GM19328 (cell line): Measurements from ENCODE around the gene IL17RE.
A peak's percentile ranks its signal among the peaks of the same experiment; 100 is the strongest.
"Not testable (repeated sequence)": the region's sequence is repeated elsewhere in the genome, so short reads cannot be mapped to it uniquely, and the experiment has no call there.

Experiments
- ATAC-seq: cut with Tn5 transposase; IDR thresholded peaks from one replicate; pipeline ENCODE4 v1.9.1; 2021; ENCODE audit warnings: mild to moderate bottlenecking, moderate library complexity; ENCODE audit not compliant: unreplicated experiment

The IL17RE gene

DNA sequence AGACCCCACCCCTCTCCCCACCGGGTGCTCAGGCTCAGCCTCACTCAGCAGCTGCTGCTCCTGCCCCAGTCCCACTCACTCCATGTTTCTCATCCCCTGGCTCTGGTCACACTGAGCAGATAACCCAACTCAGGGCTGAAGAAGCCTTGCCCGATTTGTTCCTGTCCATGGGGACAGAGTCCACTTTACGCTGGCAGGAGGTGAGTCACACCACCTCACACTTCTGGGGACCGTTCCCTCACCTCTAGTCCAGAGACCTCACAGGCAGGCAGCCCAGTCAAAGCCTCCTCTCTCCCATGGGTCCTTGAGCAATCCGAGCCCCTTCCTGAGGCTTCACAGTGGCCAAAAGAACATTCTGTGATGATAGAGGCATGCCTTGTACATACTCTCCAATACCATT, 23.9 kb upstream of the IL17RE start:
- no peak for ATAC-seq

DNA sequence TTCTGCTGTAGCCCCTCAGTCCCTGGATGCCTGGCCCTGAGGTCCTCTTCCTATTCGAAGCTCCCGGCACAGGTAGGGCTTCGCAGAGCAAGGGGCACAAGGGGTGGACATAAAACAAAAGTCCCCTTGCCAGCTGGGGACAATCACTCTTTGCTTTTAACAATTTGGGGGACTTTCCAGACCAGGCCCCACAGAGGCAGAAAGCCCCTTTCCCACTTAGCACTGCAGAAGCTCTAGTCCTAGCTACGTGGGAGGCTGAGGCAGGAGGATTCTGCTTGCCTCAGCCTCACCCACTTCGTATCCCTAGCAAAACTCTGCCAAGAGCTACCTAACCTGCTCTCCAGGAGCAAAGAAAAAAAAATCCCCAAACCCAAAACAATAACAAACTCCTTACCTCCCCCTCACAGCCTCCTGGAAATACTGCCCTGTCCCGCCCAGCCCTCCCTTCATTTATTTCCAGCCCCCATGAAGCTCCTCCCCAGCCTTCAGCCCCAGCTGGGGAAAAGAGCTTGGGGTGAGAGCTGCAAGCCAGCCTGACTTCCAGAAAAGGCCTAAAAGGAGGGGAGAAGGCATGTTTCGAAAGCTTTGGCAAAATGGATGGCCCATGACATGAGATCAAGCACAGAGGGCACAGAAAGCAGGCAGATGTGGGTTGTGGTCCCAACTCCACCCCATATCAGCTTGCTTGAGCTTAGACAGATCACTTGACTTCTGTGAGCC, 22.7 kb upstream of the IL17RE start, which contains the start of gene CIDEC:
Gene CIDEC, minus strand, starts transcription at position 424 of the 720 bp plus-strand sequence. CDS start 1,767 bp downstream, outside the sequence.
- no peak for ATAC-seq

DNA sequence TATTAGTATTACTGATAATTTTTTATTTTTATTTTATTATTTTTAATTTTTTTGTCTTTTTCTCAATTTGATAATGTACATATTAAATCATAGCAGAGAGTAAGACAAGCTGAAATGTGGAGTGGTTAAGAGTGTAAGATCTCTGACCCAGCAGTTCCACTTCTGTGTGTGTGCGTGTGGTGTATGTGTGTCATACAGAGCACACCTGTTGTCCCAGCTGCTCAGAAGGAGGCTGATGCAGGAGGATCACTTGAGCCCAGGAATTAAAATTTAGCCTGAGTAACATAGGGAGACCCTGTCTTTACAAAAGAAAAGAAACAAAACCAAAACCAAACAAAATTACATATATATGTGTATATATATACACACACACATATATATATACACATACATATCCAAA, 21.2 kb upstream of the IL17RE start:
- no peak for ATAC-seq

DNA sequence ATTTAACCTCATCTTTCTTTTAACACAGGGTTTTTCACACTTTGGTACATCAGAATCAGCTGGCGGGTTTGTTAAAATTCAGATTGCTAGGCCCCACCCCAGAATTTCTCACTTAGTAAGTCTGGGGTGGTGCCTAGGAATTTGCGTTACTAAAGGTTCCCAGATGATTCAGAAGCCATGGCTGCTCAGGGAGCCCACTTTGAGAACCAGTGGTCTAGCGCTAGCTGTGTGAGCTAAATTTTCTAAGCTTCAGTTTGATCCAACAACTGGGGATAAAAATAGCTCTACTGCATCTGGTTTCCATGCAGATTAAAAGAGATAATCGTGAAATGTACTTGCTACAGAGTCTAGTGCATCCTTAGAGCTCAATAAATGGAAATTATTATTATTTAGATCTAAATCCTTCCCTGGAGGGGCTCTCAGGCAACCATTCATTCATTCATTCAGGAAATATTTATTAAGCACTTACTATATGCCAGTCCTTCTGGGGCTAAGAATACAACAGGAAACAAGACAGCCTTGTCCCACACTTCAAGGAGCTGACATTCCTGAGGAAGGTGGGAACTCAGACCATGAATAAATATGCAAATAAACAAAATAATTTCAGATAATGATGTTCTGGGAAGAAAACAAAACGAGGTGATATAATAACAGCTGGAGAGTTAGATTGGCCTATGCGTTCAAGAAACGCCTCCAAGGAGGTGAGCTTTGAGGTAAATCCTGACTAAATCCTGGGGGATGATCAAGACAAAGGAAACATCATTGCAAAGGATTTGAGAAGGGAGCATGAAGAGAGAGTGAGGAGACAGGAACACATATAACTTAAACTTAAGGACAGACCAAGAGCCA, 18.7 kb upstream of the IL17RE start:
- ATAC-seq, result no peak

DNA sequence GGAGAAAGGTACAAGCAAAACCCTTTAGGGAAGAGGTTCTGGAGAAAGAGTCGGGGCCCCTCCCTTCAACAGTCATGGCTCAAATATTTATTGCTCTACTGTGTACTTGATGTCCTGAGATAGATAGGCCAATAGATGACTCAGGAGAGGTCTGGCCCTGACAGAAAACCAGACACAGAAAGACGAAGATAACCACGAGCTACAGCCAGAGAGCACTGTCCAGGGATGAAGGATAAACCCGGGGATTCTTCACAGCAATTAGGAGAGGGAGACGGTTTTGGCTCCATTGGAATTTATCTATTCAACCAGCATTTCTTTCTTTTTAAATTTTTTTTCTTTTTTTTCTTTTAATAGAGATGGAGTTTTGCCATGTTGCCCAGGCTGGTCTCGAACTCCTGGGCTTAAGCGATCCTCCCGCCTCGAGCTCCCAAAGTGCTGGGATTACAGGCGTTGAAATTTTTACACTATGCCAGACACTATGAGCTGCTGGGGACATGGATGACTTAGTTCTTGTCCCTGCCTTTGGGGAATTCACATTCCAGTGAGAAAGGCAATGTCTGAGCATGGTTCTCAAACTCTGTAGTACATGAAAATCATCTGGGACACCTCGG, 18.0 kb upstream of the IL17RE start:
- no peak for ATAC-seq

DNA sequence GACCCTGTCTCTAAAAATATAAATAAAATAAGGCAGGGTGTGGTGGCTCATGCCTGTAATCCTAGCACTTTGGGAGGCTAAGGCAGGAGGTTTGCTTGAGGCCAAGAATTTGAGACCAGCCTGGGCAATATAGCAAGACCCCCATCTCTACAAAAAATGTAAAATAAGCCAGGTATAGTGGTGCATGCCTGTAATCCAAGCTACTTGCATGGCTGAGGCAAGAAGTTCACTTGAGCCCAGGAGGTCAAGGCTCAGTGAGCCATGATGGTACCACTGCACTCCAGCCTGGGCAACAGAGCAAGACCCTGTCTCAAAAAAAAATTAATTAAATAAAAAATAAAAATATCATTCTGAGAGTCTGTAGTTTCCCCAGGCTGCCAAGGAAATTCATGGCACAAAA, 16.3 kb upstream of the IL17RE start:
- ATAC-seq, result no peak

DNA sequence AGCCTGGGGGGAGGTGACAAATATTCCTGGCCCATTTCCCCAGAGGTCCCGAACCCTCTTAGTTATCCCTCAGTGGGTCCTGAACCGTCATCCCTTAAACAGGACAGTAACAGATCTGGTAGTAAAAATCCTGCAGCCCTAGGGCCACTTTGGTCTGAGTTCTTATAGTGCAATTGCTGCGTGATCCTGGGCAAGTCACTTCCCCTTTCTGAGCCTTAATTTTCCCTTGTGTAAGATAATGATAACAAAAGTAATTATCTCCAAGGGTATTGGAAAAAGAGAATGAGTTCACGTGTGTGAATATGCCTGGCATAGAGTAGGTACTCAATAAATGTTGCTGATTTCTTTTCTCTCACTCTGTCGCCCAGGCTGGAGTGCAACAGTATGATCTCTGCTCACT, 15.2 kb upstream of the IL17RE start:
- ATAC-seq, result no peak

DNA sequence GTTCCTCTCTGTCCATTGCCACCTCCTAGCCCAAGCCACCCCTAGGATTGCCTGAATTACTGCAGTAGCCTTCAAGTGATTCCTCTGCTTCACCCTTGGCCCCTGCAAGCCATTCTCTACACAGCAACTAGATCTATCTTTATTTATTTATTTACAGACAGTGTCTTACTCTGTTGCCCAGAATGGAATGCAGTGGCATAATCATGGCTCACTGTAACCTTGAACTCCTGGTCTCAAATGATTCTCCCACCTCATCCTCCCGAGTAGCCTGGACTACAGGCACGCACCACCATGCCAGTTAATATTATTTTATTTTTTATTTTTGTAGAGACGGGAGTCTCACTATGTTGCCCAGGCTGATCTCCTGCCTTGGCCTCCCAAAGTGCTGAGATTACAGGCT, 14.1 kb upstream of the IL17RE start:
- ATAC-seq, result no peak

DNA sequence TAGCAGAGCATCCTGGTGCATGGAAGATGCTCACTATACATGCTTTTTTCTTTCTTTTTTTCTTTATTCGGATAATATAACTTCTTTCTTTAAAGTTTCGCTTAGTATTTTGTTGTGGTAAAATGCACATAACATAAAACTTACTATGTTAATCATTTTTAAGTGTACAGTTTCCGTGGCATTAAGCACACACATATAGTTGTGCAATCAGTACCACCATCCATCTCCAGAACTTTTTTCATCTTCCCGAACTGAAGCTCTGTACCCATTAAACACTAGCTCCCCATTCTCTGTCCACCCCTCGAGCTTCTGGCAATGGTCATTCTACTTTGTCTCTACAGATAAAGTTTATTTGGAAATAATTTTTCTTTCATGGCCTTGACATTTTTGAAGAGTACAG, 13.2 kb upstream of the IL17RE start:
- no peak for ATAC-seq

DNA sequence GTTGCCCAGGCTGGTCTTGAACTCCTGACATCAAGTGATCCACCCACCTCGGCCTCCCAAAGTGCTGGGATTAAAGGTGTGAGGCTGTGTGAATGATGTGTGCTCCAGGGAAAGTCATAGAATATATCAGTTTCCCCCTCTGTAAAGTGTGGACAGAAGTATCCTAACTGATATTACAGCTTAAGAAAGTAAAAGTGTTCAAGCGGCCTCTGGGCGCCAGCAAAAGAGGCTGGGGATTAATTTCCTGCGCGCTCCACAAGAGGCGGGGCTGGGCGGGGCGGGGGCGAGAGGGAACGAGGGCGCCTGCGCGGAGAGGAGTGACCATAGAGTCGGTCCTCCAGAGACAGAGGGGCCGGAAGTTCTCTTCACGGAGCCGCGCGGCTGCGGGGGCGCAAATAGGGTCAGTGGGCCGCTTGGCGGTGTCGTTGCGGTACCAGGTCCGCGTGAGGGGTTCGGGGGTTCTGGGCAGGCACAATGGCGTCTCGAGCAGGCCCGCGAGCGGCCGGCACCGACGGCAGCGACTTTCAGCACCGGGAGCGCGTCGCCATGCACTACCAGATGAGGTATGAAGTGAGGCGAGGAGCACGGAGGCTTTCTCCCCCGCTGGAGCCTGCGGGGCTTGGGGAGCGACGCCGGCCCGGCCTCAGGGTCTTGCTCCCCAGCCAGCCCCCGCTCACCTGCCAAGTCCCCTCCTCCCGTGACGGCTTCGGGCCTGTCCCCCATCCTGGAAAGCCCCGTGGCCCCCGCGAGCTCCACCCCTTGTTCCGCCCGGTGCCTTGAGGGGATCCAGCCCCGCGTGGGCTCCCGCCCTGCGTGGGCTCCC, 12.2 kb upstream of the IL17RE start, which contains the start of gene JAGN1:
Gene JAGN1, plus strand, starts transcription at position 362 of the 823 bp plus-strand sequence. Its CDS starts 113 bp downstream, at position 475.
- ATAC-seq, result peak; percentile 75

DNA sequence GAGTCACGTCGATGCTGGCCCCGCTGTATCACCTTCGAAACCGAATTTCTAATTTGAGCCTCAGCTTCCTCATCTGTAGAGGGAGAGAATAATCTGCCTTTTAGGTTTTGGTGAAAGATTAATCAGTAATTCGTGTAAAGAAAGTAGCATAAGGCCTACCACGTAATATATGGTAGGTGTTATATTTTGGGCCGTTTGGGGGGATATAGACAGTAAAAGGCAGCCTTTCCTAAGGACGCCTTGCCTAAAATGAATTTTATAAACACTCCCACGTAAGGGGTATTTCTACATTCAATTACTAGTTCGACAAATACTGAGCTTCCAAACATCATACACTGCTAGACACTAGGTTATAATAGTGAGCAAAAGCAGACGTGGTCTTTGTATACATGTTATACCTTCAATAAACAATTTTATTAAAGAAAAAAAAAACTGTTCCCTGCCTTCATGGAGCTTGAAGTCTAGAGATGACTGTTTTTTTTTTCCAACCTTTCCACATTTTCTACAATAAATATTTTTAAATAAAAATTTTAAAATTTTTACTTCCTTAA, 11.5 kb upstream of the IL17RE start:
- no peak for ATAC-seq

DNA sequence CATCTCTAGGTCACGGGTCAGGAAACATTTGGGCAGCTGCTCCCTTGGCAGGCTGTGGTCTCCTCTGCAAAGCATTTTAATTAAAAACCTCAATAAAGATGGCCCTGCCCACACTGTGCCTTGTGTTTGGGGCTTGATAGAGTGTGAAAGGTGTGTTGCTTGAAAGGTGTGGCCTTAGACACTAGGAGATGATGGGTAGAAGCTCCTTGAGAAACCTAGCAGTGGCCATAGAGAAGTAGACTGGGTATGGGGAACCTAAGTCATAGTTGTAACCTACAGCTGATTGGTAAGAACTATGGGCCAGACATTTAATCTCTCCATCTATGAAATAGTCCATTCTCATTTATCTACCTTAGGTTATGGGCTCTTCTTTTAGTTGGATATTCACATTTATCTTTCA, 8.9 kb upstream of the IL17RE start:
- no peak for ATAC-seq

DNA sequence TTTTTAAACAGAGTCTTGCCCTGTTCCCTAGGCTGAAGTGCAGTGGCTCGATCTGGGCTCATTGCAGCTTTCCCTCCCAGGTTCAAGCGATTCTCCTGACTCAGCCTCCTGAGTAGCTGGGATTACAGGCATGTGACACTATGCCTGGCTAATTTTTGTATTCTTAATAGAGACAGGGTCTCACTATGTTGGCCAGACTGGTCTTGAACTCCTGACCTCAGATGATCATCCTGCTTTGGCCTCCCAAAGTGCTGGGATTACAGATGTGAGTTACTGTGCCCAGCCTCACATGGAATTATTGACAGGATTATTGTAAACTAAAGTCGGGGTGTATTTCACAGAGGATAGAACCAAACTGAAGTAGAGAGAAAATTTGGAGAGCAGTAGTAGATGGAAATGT, 6.9 kb upstream of the IL17RE start:
- not testable (repeated sequence) for ATAC-seq

DNA sequence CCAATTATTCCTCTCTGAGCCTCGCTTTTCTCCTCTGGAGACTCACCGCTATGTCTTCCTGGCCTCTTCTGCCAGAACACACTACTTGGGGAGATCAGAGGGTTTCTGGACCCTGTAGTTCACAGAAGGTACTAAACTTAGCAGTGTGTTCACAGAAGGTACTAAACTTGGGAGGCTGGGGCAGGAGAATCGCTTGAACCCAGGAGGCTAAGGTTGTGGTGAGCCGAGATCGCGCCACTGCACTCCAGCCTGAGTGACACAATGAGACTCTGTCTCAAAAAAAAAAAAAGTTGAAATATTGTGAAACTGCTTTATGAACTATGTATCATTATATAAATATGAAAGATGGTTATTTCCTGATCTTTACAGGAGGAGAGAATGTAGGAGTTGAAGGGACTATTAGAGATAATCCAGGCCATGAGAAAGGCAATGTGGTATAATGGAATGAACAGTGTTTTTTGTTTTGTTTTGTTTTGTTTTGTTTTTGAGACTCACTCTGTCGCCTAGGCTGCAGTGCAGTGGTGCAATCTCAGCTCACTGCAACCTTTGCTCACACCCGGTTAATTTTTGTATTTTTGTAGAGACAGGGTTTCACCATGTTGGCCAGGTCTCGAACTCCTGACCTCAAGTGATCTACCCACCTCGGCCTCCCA, 5.8 kb upstream of the IL17RE start:
- ATAC-seq, result not testable (repeated sequence)

DNA sequence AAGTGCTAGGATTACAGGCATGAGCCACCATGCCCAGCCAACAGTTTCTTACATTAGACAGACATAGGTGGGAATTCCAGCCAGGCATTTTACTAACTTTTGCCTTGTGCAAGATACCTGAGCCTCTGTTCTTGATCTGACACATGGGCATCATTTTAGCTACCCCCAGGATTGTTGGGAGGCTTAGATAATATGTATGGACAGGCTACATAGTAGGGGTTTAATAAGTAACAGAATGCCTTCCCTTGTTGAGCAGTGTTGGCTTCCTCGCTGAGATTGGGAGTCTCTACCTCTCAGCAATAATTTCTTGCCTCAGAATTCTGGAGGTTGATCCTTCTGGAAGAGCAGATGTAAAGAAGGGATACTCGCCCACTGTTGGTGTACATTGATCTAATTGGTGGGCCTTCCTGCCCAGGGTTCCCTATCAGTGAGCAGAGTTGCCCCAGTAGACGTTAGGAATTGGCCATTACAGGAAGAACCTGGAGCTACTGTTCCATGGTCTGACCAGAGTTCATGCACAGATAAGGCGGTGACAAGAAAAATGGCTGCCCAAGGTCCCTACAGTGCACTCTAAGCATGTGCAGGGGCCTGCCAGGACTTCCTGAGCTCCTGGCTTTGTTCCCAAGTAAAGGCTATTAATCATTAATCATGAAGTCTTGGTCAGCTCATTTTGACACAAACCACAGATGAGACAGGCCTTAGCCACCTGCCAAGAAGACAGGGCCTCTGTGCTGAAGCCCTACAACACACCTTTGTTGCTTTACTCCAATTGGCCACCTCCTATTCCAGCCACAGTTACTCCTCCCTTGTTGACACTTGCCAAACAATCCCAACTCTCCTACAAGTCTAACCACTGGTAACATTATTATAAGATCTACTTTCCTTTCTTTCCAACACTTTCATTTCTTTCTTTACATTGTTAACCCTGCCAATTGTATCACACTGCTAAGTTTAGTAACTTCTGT, 5.0 kb upstream of the IL17RE start:
- ATAC-seq, result no peak

DNA sequence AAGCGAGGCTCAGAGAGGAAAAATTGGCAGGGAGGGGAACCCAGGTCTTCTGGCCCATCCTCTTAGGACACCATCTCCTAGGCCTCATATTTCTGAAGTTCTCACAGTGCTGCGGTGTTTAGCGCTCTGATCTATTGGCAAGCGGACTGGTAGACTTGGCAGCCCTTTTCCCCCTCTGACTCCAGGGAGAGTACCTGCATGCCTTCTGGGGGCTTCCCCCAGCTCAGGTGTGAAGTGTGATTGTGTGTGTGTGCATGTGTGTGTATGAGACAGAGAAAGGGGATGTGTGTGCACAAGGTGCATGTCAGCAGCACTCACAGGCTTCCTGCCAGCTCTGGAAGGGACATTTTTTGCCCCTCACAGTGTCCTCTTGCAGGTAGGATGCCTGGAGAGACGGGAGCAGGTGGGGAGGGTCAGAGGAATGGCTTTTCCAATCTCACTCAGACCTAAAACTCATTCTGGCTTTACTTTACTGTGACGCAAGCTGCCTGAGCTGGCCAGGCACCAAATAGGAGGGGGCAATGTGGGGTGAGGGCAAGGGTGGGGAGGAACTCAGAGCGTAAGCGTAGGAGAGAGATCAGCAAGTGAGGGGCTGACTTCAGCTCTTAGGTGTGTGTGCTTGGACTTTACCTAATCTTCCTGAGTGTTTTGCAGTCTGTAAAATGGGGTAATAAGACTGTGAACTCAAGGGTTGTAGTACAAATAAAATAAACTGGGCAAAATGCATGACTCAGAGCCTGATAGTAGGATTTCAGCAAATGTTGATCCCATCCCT, 4.0 kb upstream of the IL17RE start:
- no peak for ATAC-seq

DNA sequence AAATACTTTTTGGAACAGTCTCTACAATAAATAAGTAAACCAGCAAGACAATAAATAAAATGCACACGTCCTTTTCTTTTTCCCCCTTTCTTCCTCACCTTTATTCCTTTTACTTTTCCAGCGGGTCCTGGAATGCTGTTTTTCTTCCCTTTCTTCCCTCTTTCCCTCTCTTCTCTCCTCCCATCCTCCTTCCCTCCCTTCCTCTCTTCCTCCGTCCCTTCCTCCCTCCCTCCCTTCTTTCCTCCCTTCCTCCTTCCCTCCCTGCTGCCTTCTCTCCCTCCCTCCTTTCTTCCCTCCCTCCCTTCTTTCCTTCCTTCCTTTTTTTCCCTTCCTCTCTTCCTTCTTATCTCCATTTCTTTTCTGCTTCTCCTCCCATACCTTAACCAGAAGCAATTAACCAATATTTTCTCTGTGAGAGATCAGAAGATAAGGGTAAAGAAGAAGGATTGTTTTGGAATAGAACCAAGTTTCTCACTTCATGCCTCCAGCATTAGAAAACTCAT, 3.3 kb upstream of the IL17RE start:
- ATAC-seq, result no peak

DNA sequence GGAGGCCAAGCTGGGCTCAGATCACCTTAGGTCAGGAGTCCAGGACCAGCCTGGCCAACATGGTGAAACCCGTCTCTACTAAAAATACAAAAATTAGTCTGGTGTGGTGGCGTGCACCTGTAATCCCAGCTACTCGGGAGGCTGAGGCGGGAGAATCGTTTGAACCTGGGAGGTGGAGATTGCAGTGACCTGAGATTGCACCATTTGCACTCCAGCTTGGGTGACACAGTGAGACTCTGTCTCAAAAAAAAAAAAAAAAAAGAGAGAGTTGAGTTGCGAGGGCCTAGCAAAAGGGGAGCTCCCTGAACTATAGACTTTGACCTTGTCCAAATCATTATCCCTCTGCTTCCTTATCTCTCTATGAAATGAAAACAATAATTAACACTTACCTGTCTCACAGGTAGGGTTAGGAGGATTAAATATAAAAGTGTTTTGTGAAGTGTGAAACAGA, 1.7 kb upstream of the IL17RE start:
- ATAC-seq, result not testable (repeated sequence)
